IgD-negative memory B cell (primary cell): ENCODE data around the gene C9orf50. TPM values are rescaled to one million over a fixed set of nuclear protein-coding genes. Genes with fewer than 3 reads are reported as not detected.
"Not testable (repeated sequence)": the region's sequence is repeated elsewhere in the genome, so short reads cannot be mapped to it uniquely, and the experiment has no call there.

ENCODE experiments used
- H3K27ac Mint-ChIP-seq, 3 donors: one replicate each; pipeline ENCODE4 v1.8.0; 2020 to 2022; ENCODE audit warnings: mild to moderate bottlenecking in 3 of 3, mixed read lengths in 3 of 3, moderate library complexity in 1 of 3
- H3K27me3 Mint-ChIP-seq: one replicate; pipeline ENCODE4 v1.8.0; 2021; ENCODE audit warnings: mixed read lengths
- H3K36me3 Mint-ChIP-seq: one replicate; pipeline ENCODE4 v1.8.0; 2020; ENCODE audit warnings: mild to moderate bottlenecking, mixed read lengths
- H3K4me1 Mint-ChIP-seq, 3 donors: one replicate each; pipeline ENCODE4 v1.8.0; 2020 to 2022; ENCODE audit warnings: mixed read lengths in 3 of 3, mild to moderate bottlenecking in 1 of 3
- H3K4me3 Mint-ChIP-seq, 4 donors: one replicate each; pipeline ENCODE4 v1.8.0; 2020 to 2022; ENCODE audit warnings: mild to moderate bottlenecking in 4 of 4, mixed read lengths in 4 of 4, moderate library complexity in 3 of 4
- H3K9me3 Mint-ChIP-seq, 3 donors: one replicate each; pipeline ENCODE4 v1.8.0; 2020 to 2021; ENCODE audit warnings: mixed read lengths in 3 of 3, mild to moderate bottlenecking in 1 of 3
- polyA plus RNA-seq: library from polyadenylated mRNA; unstranded; fragments of 300-500 nt; fragmentation: Illumina TruSeq; gene quantifications from one replicate; pipeline ENCODE4 v1.2.3, GENCODE V29; 2021

The C9orf50 gene
- polyA plus RNA-seq, 1 donor from 2014 or later = not detected

GRCh38 chr9:129640871-129641749 is 20.2 kb upstream of the C9orf50 start:
- H3K4me3 Mint-ChIP-seq = peak overlapping the region; percentile 81 to 92 (median 86)
- peaks cover 8 to 12% (median 9%) of the 10 kb centered on the region in 3 donors for H3K4me1 Mint-ChIP-seq
- peak overlapping the region; percentile 13 to 75 (median 67) for H3K27ac Mint-ChIP-seq
- H3K27me3 Mint-ChIP-seq = no peaks in the 10 kb centered on the region
- H3K36me3 Mint-ChIP-seq = no peaks in the 10 kb centered on the region
- H3K9me3 Mint-ChIP-seq = no peaks in the 10 kb centered on the region

GRCh38 chr9:129640086-129640870 is 19.4 kb upstream of the C9orf50 start:
- Mint-ChIP-seq H3K27ac (peak overlapping the region in 2 of 3 donors; percentile 65 to 67), H3K4me1 (peaks cover 8 to 12% (median 9%) of the 10 kb centered on the region in 3 donors), H3K9me3 (no peaks in the 10 kb centered on the region), H3K27me3 (no peaks in the 10 kb centered on the region), H3K36me3 (no peaks in the 10 kb centered on the region), H3K4me3 (peak overlapping the region; percentile 63 to 92 (median 81))

GRCh38 chr9:129639756-129640085 is 18.8 kb upstream of the C9orf50 start:
- H3K4me3 Mint-ChIP-seq = peak overlapping the region; percentile 45 to 81 (median 70)
- H3K4me1 Mint-ChIP-seq = peaks cover 8 to 12% (median 9%) of the 10 kb centered on the region in 3 donors
- no peaks in the 10 kb centered on the region for H3K9me3 Mint-ChIP-seq
- peak overlapping the region in 1 of 3 donors; percentile 65 for H3K27ac Mint-ChIP-seq
- H3K36me3 Mint-ChIP-seq = no peaks in the 10 kb centered on the region
- H3K27me3 Mint-ChIP-seq = no peaks in the 10 kb centered on the region

GRCh38 chr9:129639034-129639630 is 18.2 kb upstream of the C9orf50 start:
- H3K9me3 Mint-ChIP-seq = no peaks in the 10 kb centered on the region
- H3K36me3 Mint-ChIP-seq = no peaks in the 10 kb centered on the region
- H3K27ac Mint-ChIP-seq = peak overlapping the region in 1 of 3 donors; percentile 58
- peak overlapping the region in 1 of 4 donors; percentile 38 for H3K4me3 Mint-ChIP-seq
- H3K4me1 Mint-ChIP-seq = peaks cover 8 to 12% (median 9%) of the 10 kb centered on the region in 3 donors
- no peaks in the 10 kb centered on the region for H3K27me3 Mint-ChIP-seq

- Mint-ChIP-seq H3K27ac (peak overlapping the region in 1 of 3 donors; percentile 58), H3K4me1 (peaks cover 8 to 12% (median 9%) of the 10 kb centered on the region in 3 donors), H3K4me3 (peak overlapping the region in 1 of 4 donors; percentile 38), H3K27me3 (no peaks in the 10 kb centered on the region), H3K9me3 (no peaks in the 10 kb centered on the region), H3K36me3 (no peaks in the 10 kb centered on the region)
Measured at GRCh38 chr9:129637673-129638439, 17.0 kb upstream of the C9orf50 start.

GRCh38 chr9:129637102-129637501 is 16.2 kb upstream of the C9orf50 start:
- H3K4me3 Mint-ChIP-seq = peak overlapping the region in 1 of 4 donors; percentile 38

GRCh38 chr9:129636343-129636742 is 15.4 kb upstream of the C9orf50 start:
- not testable (repeated sequence) for H3K9me3 Mint-ChIP-seq, H3K27me3 Mint-ChIP-seq, H3K36me3 Mint-ChIP-seq, H3K27ac Mint-ChIP-seq
- peaks cover 12 to 15% (median 12%) of the 10 kb centered on the region in 3 donors for H3K4me1 Mint-ChIP-seq
- peak overlapping the region in 1 of 4 donors; percentile 38 for H3K4me3 Mint-ChIP-seq

More at GRCh38 chr9:129637102-129637501, 16.2 kb upstream of the C9orf50 start:
- Mint-ChIP-seq H3K27ac (peak overlapping the region in 1 of 3 donors; percentile 58), H3K4me1 (peaks cover 8 to 11% (median 9%) of the 10 kb centered on the region in 3 donors), H3K27me3 (no peaks in the 10 kb centered on the region), H3K9me3 (no peaks in the 10 kb centered on the region), H3K36me3 (no peaks in the 10 kb centered on the region)

- Mint-ChIP-seq H3K4me1 (peaks cover 8 to 16% (median 14%) of the 10 kb centered on the region in 3 donors), H3K27ac (peak overlapping the region in 1 of 3 donors; percentile 64), H3K9me3 (no peaks in the 10 kb centered on the region), H3K36me3 (no peaks in the 10 kb centered on the region), H3K27me3 (no peaks in the 10 kb centered on the region), H3K4me3 (peak overlapping the region in 1 of 4 donors; percentile 58)
Measured at GRCh38 chr9:129635099-129636065, 14.5 kb upstream of the C9orf50 start.

- H3K4me3 Mint-ChIP-seq = no peak overlapping the region
- H3K27ac Mint-ChIP-seq = peak overlapping the region in 1 of 3 donors; percentile 32
- no peaks in the 10 kb centered on the region for H3K9me3 Mint-ChIP-seq
- H3K36me3 Mint-ChIP-seq = no peaks in the 10 kb centered on the region
- H3K4me1 Mint-ChIP-seq = peaks cover 9 to 25% (median 21%) of the 10 kb centered on the region in 3 donors
- H3K27me3 Mint-ChIP-seq = no peaks in the 10 kb centered on the region
Measured at GRCh38 chr9:129633848-129634247, 12.9 kb upstream of the C9orf50 start.

GRCh38 chr9:129633207-129633606 is 12.3 kb upstream of the C9orf50 start:
- Mint-ChIP-seq H3K36me3 (no peaks in the 10 kb centered on the region), H3K9me3 (no peaks in the 10 kb centered on the region), H3K27ac (peak overlapping the region in 1 of 3 donors; percentile 51), H3K4me3 (no peak overlapping the region), H3K4me1 (peaks cover 12 to 22% (median 21%) of the 10 kb centered on the region in 3 donors), H3K27me3 (no peaks in the 10 kb centered on the region)

- Mint-ChIP-seq H3K4me3 (peak overlapping the region in 1 of 4 donors; percentile 40), H3K4me1 (peaks cover 16 to 25% (median 25%) of the 10 kb centered on the region in 3 donors), H3K27ac (no peak overlapping the region), H3K36me3 (no peaks in the 10 kb centered on the region), H3K27me3 (no peaks in the 10 kb centered on the region), H3K9me3 (no peaks in the 10 kb centered on the region)
Measured at GRCh38 chr9:129632460-129632859, 11.6 kb upstream of the C9orf50 start.

- H3K27ac Mint-ChIP-seq = peak overlapping the region; percentile 19 to 91 (median 81)
- H3K36me3 Mint-ChIP-seq = no peaks in the 10 kb centered on the region
- peak overlapping the region in 2 of 4 donors; percentile 57 to 76 for H3K4me3 Mint-ChIP-seq
- no peaks in the 10 kb centered on the region for H3K9me3 Mint-ChIP-seq
- H3K4me1 Mint-ChIP-seq = peaks cover 23 to 33% (median 32%) of the 10 kb centered on the region in 3 donors
- H3K27me3 Mint-ChIP-seq = no peaks in the 10 kb centered on the region
Measured at GRCh38 chr9:129631674-129632129, 10.8 kb upstream of the C9orf50 start.
